Mesodermal cell (in vitro differentiated cells): ENCODE measurements around the gene C1QL4.
"Not testable (repeated sequence)": the region's sequence is repeated elsewhere in the genome, so short reads cannot be mapped to it uniquely, and the experiment has no call there.

Experiments used
- H3K27ac ChIP-seq: 2 replicates; pipeline ENCODE4 v1.7.0; 2013; ENCODE audit warnings: mild to moderate bottlenecking, low read depth, low read length, moderate library complexity; ENCODE audit not compliant: severe bottlenecking
- H3K36me3 ChIP-seq: 2 replicates; pipeline ENCODE4 v1.7.1; 2013; ENCODE audit warnings: mild to moderate bottlenecking, low read length, moderate library complexity; ENCODE audit not compliant: control insufficient read depth, insufficient read depth
- H3K4me1 ChIP-seq: one replicate; pipeline ENCODE4 v1.7.1; 2013; ENCODE audit warnings: mild to moderate bottlenecking, low read length; ENCODE audit not compliant: insufficient read depth, control insufficient read depth, poor library complexity, severe bottlenecking
- H3K4me3 ChIP-seq: 2 replicates; pipeline ENCODE4 v1.7.0; 2013; ENCODE audit warnings: low read length, control low read depth, mild to moderate bottlenecking; ENCODE audit not compliant: insufficient read depth, poor library complexity, severe bottlenecking; ENCODE audit errors: extremely low read depth
- H3K9me3 ChIP-seq: 2 replicates; pipeline ENCODE4 v1.7.1; 2013; ENCODE audit warnings: mild to moderate bottlenecking, low read length, moderate library complexity; ENCODE audit not compliant: control insufficient read depth
- WGBS, 2 experiments: methylation state at CpG; one replicate each; pipeline ENCODE4 v1.1.5; 2013; ENCODE audit warnings: missing lambda C conversion rate in 2 of 2; ENCODE audit not compliant: insufficient coverage in 2 of 2; 5-methylcytosine and 5-hydroxymethylcytosine counted together

Gene C1QL4

DNA sequence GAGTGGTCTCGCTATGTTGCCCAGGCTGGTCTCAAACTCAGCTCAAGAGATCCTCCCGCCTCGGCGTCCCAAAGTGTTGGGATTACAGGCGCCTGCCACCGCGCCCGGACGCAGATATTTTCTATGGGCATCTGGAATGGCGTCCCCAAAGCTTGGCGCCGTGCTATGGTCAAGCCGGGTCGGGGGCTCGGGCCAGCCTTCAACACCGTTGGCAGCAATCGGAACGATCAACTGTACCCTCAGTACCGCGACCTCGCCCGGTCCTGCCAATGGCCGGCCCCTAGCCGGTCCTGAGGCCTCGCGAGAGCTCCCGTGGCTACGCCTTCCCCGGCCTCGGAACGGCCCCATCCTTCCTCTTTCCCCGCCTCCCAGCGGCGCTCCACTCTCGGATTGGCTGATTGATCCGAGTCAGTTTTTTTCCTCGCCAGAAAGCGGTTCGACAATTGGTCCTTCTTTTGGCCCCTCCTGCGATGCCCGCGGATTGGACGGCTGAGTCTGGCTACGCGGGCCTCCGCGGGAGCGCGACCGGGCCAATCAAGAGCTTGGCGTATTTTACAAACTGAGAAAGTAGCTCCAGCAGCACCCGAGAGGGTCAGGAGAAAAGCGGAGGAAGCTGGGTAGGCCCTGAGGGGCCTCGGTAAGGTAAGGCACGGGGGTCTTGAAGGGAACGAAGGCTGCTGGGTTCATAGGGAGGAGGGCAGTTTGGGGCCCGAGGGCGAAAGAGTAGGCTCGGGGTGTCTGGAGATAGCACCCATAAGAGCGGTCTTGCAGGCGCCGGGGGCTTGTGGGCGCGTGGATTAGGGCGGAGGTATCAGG, 14.1 kb downstream of the C1QL4 start, which contains the start of gene TROAP:
TSS of gene TROAP (plus strand) at position 548 of the 816 bp plus-strand sequence. CDS start 354 bp downstream, outside the sequence.
- Histone ChIP-seq H3K36me3 (peaks cover 29% of the 10 kb centered on the region), H3K27ac (no peak within 1 kb of the TSS), H3K9me3 (no peaks in the 10 kb centered on the region), H3K4me1 (peaks cover 11% of the 10 kb centered on the region), H3K4me3 (peak within 1 kb of the TSS; percentile 70)
- WGBS, 2 experiments, result 1% methylated on average over 56 to 65 of the region's 65 CpGs

DNA sequence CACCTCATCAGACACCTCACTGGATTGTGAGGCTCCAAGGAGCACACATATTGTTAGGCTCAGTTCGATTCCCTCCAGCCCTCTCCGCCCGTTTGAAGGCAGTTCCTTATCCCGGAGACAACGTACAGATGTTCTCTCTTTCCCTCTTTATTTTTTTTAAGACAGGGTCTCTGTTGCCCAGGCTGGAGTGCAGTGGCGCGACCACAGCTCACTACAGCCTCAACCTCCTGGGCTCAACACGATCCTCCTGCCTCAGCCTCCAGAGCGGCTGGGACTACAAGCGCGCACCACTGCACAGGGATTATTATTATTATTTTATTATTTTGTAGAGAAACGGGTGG, 14.7 kb downstream of the C1QL4 start:
- Histone ChIP-seq H3K36me3 (peaks cover 26% of the 10 kb centered on the region), H3K4me3 (peak overlapping the region; percentile 70), H3K4me1 (peaks cover 11% of the 10 kb centered on the region), H3K27ac (no peak overlapping the region), H3K9me3 (no peaks in the 10 kb centered on the region)
- WGBS, 2 experiments, result 40 to 53% methylated on average over 5 to 8 of the region's 12 CpGs

- H3K4me1 ChIP-seq, result peaks cover 11% of the 10 kb centered on the region
- not testable (repeated sequence) for H3K36me3 ChIP-seq, H3K9me3 ChIP-seq, H3K4me3 ChIP-seq, H3K27ac ChIP-seq
- WGBS, 2 experiments, result 86 to 92% methylated on average over 9 of the region's 9 CpGs
Observed at GRCh38 chr12:49320411-49321103, 16.4 kb downstream of the C1QL4 start.

DNA sequence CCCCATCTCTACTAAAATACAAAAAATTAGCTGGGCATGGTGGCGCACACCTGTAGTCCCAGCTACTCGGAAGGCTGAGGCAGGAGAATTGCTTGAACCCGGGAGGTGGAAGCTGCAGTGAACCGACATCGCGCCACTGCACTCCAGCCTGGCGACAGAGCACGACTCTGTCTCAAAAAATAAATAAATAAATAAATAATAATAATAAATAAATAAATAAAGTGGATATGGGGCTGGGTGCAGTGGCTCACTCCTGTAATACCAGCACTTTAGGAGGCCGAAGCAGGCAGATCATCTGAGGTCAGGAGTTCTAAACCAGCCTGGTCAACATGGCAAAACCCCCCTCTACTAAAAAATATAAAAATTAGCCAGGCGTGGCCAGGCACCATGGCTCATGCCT, 19.9 kb downstream of the C1QL4 start:
- 90 to 91% methylated on average over 5 of the region's 10 CpGs for WGBS, 2 experiments
- not testable (repeated sequence) for H3K9me3 ChIP-seq, H3K27ac ChIP-seq, H3K4me1 ChIP-seq, H3K36me3 ChIP-seq, H3K4me3 ChIP-seq

GRCh38 chr12:49314811-49315210, 22.2 kb downstream of the C1QL4 start:
- no peak overlapping the region for H3K27ac ChIP-seq
- H3K36me3 ChIP-seq, result no peaks in the 10 kb centered on the region
- no peak overlapping the region for H3K4me3 ChIP-seq
- no peaks in the 10 kb centered on the region for H3K4me1 ChIP-seq
- no peaks in the 10 kb centered on the region for H3K9me3 ChIP-seq
- 82% methylated on average over 1 of the region's 1 CpG; no CpG with 5 or more reads in 1 of the 2 experiments for WGBS, 2 experiments

GRCh38 chr12:49310451-49311000, 26.5 kb downstream of the C1QL4 start:
- H3K36me3 ChIP-seq, H3K9me3 ChIP-seq, H3K27ac ChIP-seq, H3K4me1 ChIP-seq, H3K4me3 ChIP-seq: not testable (repeated sequence)
- WGBS, 2 experiments, result no CpG with 5 or more reads among the region's 3 CpGs

- Histone ChIP-seq H3K4me3 (no peak overlapping the region), H3K4me1 (no peaks in the 10 kb centered on the region), H3K9me3 (no peaks in the 10 kb centered on the region), H3K36me3 (no peaks in the 10 kb centered on the region), H3K27ac (no peak overlapping the region)
- WGBS, 2 experiments, result 80 to 86% methylated on average over 6 of the region's 7 CpGs
Observed at GRCh38 chr12:49309386-49309785, 27.6 kb downstream of the C1QL4 start.

- Histone ChIP-seq H3K27ac (no peak overlapping the region), H3K4me1 (no peaks in the 10 kb centered on the region), H3K4me3 (no peak overlapping the region), H3K9me3 (no peaks in the 10 kb centered on the region), H3K36me3 (no peaks in the 10 kb centered on the region)
- 85 to 92% methylated on average over 6 of the region's 6 CpGs for WGBS, 2 experiments
Observed at GRCh38 chr12:49305762-49306510, 31.1 kb downstream of the C1QL4 start.

GRCh38 chr12:49304161-49304560, 32.8 kb downstream of the C1QL4 start:
- no peaks in the 10 kb centered on the region for H3K36me3 ChIP-seq
- H3K9me3 ChIP-seq, result no peaks in the 10 kb centered on the region
- no peak overlapping the region for H3K27ac ChIP-seq
- no peaks in the 10 kb centered on the region for H3K4me1 ChIP-seq
- H3K4me3 ChIP-seq, result no peak overlapping the region
- 94 to 95% methylated on average over 2 of the region's 2 CpGs for WGBS, 2 experiments

DNA sequence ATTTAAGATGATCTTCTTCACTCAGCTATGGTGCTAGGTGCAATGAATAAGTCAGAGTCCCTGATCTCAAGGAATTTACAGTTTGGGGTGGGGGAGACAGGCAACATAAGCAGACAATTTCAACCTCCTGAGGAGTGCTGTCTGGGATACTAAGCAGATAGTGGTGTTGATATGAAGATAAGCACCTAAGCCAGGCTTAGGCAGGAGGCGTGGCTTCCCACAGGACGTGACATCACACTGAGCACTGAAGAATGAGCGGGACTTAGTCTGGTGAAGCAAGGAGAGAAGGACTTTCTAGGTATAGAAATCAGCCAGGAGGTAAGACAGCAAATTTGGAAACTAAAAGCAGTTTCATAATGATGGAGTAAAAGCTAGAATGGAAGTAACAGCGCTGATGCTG, 35.2 kb downstream of the C1QL4 start:
- Histone ChIP-seq H3K4me1 (no peaks in the 10 kb centered on the region), H3K36me3 (no peaks in the 10 kb centered on the region), H3K27ac (no peak overlapping the region), H3K4me3 (no peak overlapping the region), H3K9me3 (no peaks in the 10 kb centered on the region)
- WGBS, 2 experiments, result 67 to 86% methylated on average over 3 to 4 of the region's 4 CpGs
